Colon (tissue), 2 donors: Measurements from ENCODE around the gene SCCPDH.
"Not testable (repeated sequence)": the region's sequence is repeated elsewhere in the genome, so short reads cannot be mapped to it uniquely, and the experiment has no call there.

ENCODE experiments used
- FAIRE-seq: peaks from 2 replicates; lab custom pipeline; 2012; peaks lifted over from hg19 to GRCh38; lab: Jason Lieb, UNC
- donor health status: control.
- donor health status: control.

SCCPDH gene

GRCh38 chr1:246801241-246802020 lies 77.2 kb downstream of the SCCPDH start:
- no peak for FAIRE-seq

GRCh38 chr1:246803373-246803772 lies 79.2 kb downstream of the SCCPDH start:
- no peak for FAIRE-seq

- no peak for FAIRE-seq
Observed at GRCh38 chr1:246803883-246804282, 79.7 kb downstream of the SCCPDH start.

- no peak for FAIRE-seq
Observed at GRCh38 chr1:246805135-246805716, 81.0 kb downstream of the SCCPDH start.

GRCh38 chr1:246809473-246809872 lies 85.3 kb downstream of the SCCPDH start:
- no peak for FAIRE-seq

- FAIRE-seq = no peak
Observed at GRCh38 chr1:246811985-246812384, 87.8 kb downstream of the SCCPDH start.

GRCh38 chr1:246813325-246813724 lies 89.1 kb downstream of the SCCPDH start:
- FAIRE-seq = not testable (repeated sequence)

GRCh38 chr1:246814890-246815289 lies 90.7 kb downstream of the SCCPDH start:
- FAIRE-seq = no peak

GRCh38 chr1:246815693-246816270 lies 91.6 kb downstream of the SCCPDH start:
- no peak for FAIRE-seq
